ENCODE results near the gene USB1. TPM values are rescaled to one million over a fixed set of nuclear protein-coding genes. Genes with fewer than 3 reads are reported as not detected.

USB1 gene
- total RNA-seq, 1 experiment from 2014 or later = 66.0 TPM

GRCh38 chr16:58042886-58043515 is 41.8 kb downstream of the USB1 start:
- intact Hi-C loops (cut with micrococcal nuclease; ENCODE audit: unreplicated experiment) = no loop called here
- ChIA-PET CTCF (no interaction called here), POLR2A (ENCODE audit: unreplicated experiment) (no interaction called here)

GRCh38 chr16:58043571-58044155 is 42.5 kb downstream of the USB1 start:
- ChIA-PET CTCF (no interaction called here), POLR2A (ENCODE audit: unreplicated experiment) (no interaction called here)
- DNase-seq = peak in 1 of 2 experiments; percentile 5
- Histone ChIP-seq H3K4me3 (no peak overlapping the region), H3K27me3 (ENCODE audit: insufficient read depth, low read depth) (no peaks in the 10 kb centered on the region), H3K36me3 (ENCODE audit: low read depth) (no peaks in the 10 kb centered on the region), H3K9me2 (ENCODE audit: insufficient read depth) (no peaks in the 10 kb centered on the region), H3K4me2 (no peak overlapping the region), H3K27ac (no peak overlapping the region), H3F3A (ENCODE audit: insufficient read depth, low read depth) (no peaks in the 10 kb centered on the region), H3K79me2 (ENCODE audit: low read depth) (no peaks in the 10 kb centered on the region), H3K9me3 (ENCODE audit: insufficient read depth, low read depth) (no peaks in the 10 kb centered on the region), H4K20me1 (ENCODE audit: insufficient read depth) (no peaks in the 10 kb centered on the region), H3K4me1 (replicated peaks; ENCODE audit: insufficient read depth) (no peaks in the 10 kb centered on the region), H2AFZ (no peak overlapping the region)
- no TSS peak for BruUV-seq (replicated peaks)
- no peak for TF ChIP-seq CTCF (conservative IDR thresholded peaks at IDR 0.05)
- TF ChIP-seq EZH2 (IDR thresholded peaks at IDR 0.05; ENCODE audit: low read depth) = no peak
- intact Hi-C loops (cut with micrococcal nuclease; ENCODE audit: unreplicated experiment) = no loop called here

More at GRCh38 chr16:58042886-58043515, 41.8 kb downstream of the USB1 start:
- no peaks in the 10 kb centered on the region for H3K27me3 ChIP-seq (ENCODE audit: insufficient read depth, low read depth)
- H3K9me2 ChIP-seq (ENCODE audit: insufficient read depth) = no peaks in the 10 kb centered on the region
- TF ChIP-seq CTCF (conservative IDR thresholded peaks at IDR 0.05) (no peak), EZH2 (IDR thresholded peaks at IDR 0.05; ENCODE audit: low read depth) (no peak)
- no peak overlapping the region for H3K4me3 ChIP-seq
- no peak overlapping the region for H3K27ac ChIP-seq
- H3K79me2 ChIP-seq (ENCODE audit: low read depth) = no peaks in the 10 kb centered on the region
- H3K9me3 ChIP-seq (ENCODE audit: insufficient read depth, low read depth) = no peaks in the 10 kb centered on the region
- no peaks in the 10 kb centered on the region for H3K36me3 ChIP-seq (ENCODE audit: low read depth)
- no peak for DNase-seq
- no peak overlapping the region for H2AFZ ChIP-seq
- no peaks in the 10 kb centered on the region for H4K20me1 ChIP-seq (ENCODE audit: insufficient read depth)
- BruUV-seq (replicated peaks) = no TSS peak
- H3K4me1 ChIP-seq (replicated peaks; ENCODE audit: insufficient read depth) = no peaks in the 10 kb centered on the region
- H3K4me2 ChIP-seq = no peak overlapping the region
- no peaks in the 10 kb centered on the region for H3F3A ChIP-seq (ENCODE audit: insufficient read depth, low read depth)

- no peaks in the 10 kb centered on the region for H4K20me1 ChIP-seq (ENCODE audit: insufficient read depth)
- intact Hi-C loops (cut with micrococcal nuclease; ENCODE audit: unreplicated experiment) = no loop called here
- TF ChIP-seq EZH2 (IDR thresholded peaks at IDR 0.05; ENCODE audit: low read depth) = no peak
- TF ChIP-seq CTCF (conservative IDR thresholded peaks at IDR 0.05) = no peak
- POLR2A ChIA-PET (ENCODE audit: unreplicated experiment) = no interaction called here
- H3K36me3 ChIP-seq (ENCODE audit: low read depth) = no peaks in the 10 kb centered on the region
- H3K4me1 ChIP-seq (replicated peaks; ENCODE audit: insufficient read depth) = no peaks in the 10 kb centered on the region
- no peaks in the 10 kb centered on the region for H3K27me3 ChIP-seq (ENCODE audit: insufficient read depth, low read depth)
- no peak overlapping the region for H3K4me2 ChIP-seq
- no peaks in the 10 kb centered on the region for H3K79me2 ChIP-seq (ENCODE audit: low read depth)
- DNase-seq = peak in 1 of 2 experiments; percentile 11
- CTCF ChIA-PET = no interaction called here
- no TSS peak for BruUV-seq (replicated peaks)
- H3K27ac ChIP-seq = no peak overlapping the region
- H3F3A ChIP-seq (ENCODE audit: insufficient read depth, low read depth) = no peaks in the 10 kb centered on the region
- H3K9me2 ChIP-seq (ENCODE audit: insufficient read depth) = no peaks in the 10 kb centered on the region
- H3K4me3 ChIP-seq = no peak overlapping the region
- no peaks in the 10 kb centered on the region for H3K9me3 ChIP-seq (ENCODE audit: insufficient read depth, low read depth)
- no peak overlapping the region for H2AFZ ChIP-seq
Observed at GRCh38 chr16:58044266-58045019, 43.2 kb downstream of the USB1 start.
